IPS DF 19.7 (cell line): Measurements from ENCODE around the gene HPN.

Source experiments
- DNase-seq: peaks from one replicate; pipeline ENCODE4 v3.0.0-alpha.2; 2013; ENCODE audit warnings: low read depth, low spot score

The HPN gene

DNA sequence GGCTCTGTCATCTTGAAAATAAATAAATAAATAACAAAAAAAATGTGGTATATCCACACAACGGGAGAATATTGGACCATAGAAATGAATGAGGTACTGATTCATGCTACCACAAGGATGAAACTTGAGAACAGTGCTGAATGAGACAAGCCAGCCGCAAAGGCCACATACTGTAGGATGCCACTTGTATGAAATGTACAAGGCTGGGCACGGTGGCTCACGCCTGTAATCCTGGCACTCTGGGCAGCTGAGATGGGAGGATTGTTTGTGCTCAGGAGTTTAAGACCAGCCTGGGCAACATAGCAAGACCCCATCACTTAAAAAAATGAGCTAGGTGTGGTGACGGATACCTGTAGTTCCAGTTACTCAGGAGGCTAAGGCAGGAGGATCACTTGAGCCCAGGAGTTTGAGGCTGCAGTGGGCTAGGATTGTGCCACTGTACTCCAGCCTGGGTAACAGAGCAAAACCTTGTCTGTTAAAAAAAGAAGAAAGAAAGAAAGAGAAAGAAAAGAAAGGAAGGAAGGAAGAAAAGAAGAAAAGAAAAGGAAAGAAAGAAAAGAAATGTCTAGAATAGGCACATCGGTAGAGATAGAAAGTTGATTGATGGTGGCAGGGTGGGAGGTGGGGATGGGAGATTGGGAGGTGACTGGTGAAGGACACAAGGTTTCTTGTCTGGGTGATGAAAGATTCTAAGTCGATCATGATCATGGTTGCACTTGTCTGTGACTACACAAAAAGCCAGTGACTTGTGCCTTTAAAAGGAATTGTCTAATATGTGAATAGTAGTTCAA is 20.3 kb downstream of the HPN start:
- DNase-seq: no peak

DNA sequence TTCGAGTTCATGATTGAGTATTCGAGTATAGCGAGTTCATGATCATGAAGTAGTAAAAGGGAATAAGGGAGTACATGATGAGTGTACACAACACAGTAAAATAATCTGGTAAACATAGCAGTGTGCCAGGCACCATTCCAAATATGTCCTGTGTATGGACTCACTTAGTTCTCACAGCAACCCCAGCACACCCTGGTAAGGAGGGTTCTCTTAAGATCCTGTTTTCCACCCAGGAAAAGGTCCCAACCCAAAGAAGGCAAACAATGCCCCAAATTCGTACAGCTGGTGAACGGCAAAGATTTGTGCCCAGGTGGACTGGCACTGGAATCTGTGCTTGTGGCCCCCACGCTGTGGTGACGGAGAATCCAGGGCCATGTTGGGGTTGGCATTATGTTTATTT is 21.4 kb downstream of the HPN start:
- no peak for DNase-seq

DNA sequence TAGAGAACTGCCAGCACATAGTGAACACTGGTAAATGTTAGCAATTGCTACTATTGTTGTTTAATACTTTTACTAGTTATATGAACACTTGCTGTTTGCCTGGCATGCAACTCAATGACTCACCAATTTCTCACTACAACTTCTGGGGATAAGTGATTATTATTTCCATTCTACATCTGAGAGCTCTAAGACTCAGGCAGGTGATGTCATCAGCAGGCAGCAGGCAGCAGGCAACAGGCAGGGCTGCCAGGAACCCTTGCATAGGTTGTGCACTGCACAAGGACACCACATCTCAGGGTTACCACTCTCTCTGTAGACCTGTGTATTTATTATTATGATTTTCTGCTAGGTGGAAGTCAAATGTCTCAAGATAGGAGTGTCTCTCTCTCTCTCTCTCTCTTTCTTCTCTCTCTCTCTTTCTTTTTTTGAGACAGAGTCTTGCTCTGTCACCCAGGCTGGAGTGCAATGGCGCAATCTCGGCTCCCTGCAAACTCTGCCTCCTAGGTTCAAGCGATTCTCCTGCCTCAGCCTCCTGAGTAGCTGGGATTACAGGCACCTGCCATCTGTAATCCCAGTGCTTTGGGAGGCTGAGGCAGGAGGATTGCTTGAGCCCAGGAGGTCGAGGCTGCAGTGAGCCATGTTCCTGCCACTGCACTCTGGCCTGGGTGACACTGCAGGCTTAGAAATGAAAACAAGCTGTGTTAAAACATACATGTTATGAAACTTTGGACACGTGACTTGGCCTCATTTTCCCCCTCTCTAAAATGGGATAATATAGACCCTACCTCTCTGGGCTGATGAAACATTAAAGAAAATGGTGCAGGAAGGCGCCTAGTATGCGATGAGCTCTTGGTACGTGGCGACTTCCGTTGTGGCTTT is 22.7 kb downstream of the HPN start:
- no peak for DNase-seq

DNA sequence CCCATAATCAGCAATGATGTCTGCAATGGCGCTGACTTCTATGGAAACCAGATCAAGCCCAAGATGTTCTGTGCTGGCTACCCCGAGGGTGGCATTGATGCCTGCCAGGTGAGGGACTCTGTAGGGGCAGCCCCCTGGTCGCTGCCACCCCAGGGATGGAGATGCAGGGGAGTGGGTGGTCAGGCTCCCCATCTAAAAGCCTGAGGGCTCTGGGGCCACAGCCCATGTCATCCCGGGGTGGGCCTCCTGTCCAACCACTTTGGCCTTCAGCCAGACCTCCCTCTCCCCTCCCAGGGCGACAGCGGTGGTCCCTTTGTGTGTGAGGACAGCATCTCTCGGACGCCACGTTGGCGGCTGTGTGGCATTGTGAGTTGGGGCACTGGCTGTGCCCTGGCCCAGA is 24.1 kb downstream of the HPN start:
- no peak for DNase-seq

DNA sequence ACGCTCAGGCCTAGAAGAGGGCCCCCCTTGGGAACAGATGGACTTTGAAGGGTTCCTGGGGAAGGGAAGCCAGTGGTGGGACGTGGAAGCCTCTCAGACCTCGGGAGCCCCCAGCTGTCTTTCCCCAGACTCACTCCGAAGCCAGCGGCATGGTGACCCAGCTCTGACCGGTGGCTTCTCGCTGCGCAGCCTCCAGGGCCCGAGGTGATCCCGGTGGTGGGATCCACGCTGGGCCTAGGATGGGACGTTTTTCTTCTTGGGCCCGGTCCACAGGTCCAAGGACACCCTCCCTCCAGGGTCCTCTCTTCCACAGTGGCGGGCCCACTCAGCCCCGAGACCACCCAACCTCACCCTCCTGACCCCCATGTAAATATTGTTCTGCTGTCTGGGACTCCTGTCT is 24.6 kb downstream of the HPN start:
- DNase-seq: no peak

DNA sequence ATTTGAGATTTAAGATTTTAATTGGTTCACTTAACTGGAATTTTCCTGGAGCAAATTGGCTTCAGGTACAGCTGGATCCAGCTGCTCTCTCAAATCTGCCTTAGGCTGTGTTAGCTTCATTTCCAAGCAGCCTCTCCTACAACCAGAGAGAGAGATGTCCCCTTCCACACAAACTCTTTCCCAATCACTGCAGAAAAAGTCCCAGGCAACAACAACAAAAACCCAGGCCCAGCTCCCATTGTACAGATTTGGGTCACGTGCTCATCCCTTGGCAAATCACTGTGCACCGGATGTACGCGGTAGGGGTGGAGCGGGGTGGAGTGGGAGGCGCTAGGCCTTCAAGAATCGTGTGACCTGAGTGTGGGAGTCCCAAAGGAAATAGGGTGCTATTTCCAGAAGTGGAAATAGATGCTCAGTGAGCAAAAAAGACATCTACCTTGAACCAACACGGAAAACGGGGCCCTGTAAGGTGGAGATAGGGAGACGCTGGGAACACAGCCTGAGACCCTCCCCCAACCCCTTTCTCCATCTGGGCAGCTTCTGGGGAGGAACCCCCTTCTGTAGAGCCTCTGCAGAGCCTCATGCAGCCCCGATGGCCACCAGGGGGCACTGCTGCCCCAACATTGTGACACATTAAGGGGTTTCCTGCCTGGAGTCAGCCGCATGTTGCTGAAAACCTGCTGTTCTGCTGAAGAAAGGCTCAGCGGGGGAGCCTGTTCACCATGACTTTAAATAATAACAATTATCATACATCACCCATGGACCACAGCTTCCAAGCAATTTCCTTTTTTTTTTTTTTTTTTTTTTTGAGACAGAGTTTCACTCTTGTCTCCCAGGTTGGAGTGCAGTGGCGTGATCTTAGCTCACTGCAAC is 25.4 kb downstream of the HPN start:
- peak; percentile 84 for DNase-seq

DNA sequence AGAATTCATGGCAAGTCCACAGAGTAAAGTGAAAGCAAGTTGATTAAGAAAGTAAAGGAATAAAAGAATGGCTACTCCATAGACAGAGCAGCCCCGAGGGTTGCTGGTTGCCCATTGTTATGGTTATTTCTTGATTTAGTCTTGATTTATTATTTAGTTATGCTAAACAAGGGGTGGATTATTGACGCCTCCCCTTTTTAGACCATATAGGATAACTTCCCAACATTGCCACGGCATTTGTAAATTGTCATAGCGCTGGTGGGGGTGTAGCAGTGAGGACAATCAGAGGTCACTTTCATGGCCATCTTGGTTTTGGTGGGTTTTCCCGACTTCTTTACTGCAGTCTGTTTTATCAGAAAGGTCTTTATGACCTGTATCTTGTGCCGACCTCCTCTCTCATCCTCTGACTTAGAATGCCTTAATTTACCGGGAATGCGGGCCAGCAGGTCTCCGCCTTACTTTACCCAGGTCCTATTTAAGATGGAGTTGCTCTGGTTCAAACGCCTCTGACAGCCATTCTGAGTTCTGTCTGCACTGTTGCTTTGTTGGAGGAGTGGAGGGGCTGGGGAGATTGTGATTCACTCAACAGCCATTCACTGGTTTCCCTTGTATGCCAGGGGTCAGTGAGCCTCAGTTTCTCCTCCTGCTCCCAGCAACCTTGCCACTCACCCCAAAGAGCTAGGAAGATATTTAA is 27.6 kb downstream of the HPN start:
- no peak for DNase-seq

DNA sequence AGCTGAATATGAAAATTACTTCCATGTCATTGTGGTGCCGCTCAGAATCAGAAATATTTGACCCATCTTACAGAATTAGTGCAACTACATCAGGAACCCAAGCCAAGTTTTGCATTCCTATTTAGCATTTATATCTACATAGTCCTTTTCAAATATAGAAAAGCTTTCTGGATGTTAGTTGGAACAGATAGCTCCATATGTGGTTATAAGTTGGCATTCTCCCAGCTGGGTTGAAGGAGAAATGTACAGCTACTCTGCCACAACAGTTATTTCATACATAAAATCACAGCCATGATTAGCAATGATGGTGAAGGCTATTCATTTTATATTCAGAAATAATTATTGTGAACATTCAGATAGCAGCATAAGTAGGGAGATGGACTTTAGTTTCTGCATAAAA is 28.2 kb downstream of the HPN start:
- no peak for DNase-seq

DNA sequence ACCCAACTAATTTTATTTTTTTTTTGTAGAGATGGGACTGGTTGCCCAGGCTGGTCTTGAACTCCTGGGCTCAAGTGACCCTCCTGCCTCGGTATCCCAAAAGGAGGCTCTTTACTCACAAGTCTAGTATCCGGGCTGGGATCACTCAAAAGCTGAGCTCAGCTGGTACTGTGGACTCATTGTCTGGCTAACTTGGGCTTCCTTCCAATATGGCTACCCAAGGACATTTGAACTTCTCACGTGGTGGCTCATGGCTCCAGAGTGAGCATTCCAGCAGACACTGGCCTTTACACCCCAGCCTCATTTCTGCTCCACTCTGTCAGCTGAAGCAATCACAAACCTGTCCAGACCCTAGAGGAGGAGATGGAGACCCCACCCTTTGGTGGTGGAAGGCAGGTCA is 28.9 kb downstream of the HPN start:
- DNase-seq: no peak

DNA sequence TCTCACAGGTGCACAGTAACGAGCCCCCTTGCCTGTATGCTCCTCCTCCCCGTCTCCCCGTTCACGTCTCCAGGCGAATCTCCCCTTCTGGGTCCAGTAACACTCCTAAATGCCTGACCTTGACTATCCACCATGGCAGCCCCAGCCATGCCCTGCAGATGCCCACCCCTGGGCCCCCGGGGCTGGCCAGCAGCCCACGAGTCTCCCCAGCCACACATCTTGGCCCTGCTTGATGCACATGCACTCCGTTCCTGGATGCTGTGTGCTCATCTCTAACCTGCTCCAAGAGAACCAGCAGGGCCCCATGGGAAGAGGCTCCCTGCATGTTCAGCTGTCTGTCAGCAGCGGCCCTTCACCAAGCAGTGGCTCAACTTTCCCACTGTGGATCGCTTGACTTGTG is 32.0 kb downstream of the HPN start:
- no peak for DNase-seq

DNA sequence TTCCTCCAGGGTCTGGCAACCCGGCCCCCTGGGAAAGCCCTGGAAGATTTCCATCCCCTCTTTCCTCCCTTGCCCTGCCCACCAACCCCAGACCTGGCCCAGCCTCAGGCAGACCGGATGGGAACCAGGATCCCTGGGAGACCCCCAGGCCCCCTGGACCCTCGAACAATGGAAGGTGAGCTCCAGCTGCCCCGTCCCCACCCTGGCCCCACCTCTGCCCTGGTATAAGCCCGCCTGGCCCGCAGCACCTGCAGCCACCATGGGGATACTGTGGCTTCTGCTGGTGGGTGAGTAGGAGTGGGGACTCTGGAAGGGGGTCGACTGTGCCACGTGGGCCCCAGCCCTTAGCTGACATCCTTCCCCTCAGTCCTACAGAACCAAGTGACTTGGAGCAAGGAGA is 32.4 kb downstream of the HPN start:
- no peak for DNase-seq

DNA sequence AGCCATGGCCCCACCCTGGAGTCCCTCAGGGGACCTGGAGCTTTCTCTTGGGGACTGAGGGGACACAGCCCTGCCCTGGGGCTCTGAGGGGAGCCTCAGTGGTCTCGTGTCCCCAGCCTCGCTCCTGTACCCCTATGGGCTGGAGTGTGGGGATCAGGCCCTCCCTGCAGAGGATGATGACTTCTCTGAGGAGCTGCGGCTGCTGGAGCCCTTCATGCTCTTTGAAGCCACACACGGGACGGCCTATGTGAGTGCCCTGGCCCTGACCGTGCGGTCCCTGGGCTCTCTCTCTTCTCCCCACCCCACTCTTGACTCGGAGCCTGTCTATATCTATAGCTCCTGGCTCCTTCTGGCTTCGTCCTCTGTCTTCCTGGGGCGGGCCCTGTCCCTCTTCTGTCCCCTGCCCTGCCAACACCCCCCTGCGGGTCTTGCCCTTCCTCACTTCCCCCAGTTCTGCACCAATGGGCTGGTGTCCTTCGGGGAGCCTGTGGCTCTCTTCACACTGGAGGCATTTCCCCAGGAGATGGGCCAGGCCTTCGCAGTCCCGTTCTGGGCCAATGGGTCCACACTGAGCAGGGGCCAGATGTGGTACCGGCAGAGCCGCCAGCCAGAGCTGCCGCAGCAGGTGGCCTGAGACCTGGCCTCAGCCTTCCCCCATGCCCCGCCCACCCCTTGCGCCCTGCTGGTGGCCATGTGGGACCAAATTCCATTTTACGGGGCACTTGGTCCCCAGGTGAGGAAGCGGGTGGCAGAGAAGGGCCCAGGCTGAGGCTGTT is 33.1 kb downstream of the HPN start:
- no peak for DNase-seq

DNA sequence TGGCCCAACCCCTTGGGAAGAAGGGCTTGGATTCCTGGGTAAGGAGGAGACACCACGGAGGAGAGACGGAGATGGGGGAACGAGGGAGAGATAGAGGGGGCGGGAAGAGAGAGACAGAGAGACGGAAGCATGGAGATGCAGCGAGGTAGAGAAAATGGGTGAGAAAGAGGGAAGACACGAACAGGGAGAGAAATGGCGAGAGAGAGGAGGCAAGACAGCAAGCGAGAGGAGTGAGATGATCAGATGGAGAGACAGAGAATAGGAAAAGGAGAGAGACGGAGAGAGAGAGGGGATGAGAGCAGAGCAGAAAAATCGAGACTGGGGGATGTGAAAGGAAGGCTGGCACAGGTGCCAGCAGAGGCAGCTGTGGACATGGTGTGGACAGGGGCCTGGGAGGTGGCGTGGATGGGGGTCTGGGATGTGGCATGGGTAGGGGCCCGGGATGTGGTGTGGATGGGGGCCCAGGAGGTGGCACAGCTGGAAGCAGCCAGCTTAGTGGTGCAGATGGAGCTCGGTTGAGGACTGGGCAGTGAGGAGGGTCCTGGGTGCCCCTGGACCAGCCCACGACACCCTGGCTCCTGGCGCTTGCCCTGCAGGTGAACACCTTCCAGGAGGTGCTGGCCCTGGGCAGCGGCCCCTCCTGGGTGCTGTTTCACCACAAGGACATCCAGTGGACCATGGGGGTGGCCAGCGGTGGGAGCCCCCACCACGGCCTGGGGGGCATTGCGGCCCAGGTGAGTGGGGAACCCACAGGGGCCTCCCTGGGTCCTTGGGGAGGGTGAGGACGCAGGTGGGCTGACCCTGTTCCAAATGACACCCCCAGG is 33.9 kb downstream of the HPN start:
- DNase-seq: no peak

DNA sequence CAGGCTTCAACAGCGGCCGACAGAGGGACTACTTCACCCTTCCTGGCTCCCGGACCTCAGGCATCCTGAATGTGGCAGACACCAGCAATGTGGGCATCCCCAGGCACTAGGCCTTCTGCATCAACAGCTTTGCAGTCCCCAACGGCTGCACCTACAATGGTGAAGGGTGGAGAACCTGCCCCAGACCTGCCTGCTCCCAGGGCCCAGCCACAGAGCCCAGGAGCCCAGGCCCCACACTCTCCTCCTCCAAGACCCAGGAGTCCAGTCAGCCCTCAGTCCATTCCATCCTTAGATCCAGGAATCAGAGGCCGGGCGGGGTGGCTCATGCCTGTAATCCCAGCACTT is 34.5 kb downstream of the HPN start:
- no peak for DNase-seq

DNA sequence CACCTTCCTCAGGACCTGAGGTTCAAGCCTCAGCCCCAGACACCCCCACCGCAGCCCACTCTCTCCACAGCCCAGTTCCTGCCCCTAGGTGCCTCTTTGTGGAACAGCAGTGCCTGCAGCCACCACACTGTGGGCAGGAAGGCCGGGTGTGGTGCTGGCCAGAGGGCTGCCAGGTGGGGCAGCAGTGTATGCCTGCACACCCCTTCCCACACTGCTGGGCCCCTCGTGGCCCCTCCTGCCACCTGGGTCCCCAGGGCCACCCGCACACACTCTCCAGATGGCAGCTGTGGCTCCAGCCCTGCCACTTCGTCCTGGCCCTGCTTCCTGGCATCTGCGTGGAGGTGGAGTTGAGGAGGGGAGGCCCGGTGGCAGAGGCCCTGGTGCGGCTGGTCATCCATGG is 35.1 kb downstream of the HPN start:
- DNase-seq: no peak

DNA sequence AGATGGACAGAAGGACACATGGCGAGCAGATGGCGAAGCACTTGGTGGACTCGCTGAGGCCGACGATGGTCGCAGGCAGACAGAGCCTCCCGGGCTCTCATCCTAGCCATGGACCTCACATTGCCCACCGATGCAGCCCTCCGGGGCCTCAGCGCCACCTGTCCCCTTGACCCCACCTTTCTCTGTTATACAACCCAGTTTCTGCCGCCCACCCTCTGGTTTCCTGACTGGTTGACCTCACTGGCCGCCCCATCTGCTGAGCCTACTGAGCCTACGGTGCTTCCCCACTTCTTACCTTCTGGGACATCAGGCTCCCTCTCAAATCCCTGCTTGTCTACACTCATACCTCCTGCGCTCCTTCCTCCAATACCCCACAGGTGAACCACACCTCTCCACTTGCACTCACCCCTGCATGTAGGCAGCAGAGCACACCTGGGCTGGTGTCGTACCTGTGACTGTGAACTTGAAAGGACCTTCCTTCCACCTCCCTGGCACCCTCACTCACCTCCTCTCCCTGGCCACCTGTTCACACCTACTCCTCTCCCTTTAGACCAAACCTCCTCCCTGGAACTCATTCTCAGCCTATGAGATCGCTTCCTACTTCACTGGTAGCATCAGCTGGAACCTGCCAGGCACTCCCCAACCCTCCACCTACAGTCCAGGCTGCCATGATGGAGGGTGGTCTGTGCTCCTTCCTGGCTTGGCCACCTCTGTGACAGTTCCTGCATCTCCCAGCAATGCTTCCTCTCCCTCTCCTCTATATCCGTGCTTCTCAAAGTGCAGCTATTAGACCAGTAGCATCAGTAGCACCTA is 36.1 kb downstream of the HPN start:
- no peak for DNase-seq

DNA sequence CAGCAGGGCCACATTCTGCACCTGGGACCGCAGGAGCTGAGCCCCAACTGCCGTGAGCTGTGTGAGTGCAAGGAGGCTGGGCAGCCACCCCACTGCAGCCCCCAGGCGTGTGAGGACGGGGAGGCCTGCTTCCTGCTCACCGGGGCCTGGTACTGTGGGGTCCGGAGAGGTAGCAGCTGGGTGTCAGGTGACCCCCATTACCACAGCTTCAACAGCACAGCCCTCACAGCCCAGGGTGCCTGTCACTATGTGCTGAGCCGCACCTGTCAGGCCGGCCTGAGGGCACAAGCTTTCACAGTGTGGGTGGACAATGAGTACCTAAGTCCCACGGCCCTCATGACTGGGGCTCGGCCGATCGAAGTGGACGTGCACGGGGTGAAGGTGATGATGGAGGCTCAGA is 38.3 kb downstream of the HPN start:
- DNase-seq: no peak

DNA sequence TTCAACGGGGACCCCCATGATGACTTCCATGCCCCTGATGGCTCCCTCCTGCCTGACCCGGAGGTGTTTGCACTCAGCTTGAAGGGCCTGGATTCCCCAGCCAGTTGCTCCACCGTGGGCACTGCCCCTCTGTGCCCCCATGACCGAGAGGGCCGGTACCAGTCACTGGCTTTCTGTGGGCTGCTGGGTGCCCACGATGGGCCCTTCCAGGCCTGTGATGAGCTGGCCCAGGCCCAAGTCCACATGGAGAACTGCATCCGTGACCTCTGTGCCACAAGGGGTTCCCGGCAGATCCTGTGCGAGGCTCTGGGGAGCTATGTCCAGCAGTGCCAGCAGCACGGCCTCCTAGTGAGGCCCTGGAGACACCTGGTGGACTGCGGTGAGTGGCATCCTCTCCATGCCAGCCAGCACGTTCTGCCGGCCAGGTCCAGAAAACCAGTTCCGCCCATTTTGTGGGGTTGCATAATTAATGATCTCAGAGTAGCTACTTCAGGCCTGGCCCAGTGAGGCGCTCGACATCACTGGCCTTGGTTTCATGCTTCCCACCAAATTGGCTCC is 39.2 kb downstream of the HPN start:
- DNase-seq: no peak

DNA sequence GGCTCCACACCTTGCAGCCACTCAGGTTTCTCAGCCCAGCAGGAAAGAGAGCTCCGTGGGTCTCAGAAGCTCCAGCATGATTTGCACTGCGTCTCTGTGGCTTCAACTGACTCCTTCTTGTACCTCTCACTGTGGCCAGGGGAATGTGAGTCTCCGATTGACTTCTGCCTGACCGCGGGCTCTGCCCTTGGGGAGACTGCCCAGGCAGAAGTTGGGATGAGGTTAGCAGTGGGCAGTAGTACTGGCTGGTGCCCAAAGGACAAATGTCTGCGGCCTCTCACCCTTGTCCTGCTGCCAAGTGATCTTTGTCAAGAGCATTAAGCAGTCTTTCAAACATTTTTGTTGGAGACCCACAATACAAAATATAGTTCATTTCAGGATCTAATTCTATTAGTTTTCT is 39.7 kb downstream of the HPN start:
- no peak for DNase-seq
